ENCODE results near the gene FAM170A.

FAM170A gene

GRCh38 chr5:119666542-119666941, 37.2 kb downstream of the FAM170A start:
- DNase-seq (ENCODE audit: low read depth in 1 of 2, low spot score in 1 of 2) = no peak
- in situ Hi-C loops (cut with HindIII; ENCODE audit: low pct_unique_long_range_greater_than_20kb, low sequenced_read_pairs) = no loop called here
- no peak for TF ChIP-seq JUND (IDR thresholded peaks at IDR 0.05; ENCODE audit: low read depth)

GRCh38 chr5:119678351-119679028, 49.1 kb downstream of the FAM170A start:
- no peak for DNase-seq (ENCODE audit: low read depth in 1 of 2, low spot score in 1 of 2)
- TF ChIP-seq JUND (IDR thresholded peaks at IDR 0.05; ENCODE audit: low read depth) = no peak
- in situ Hi-C loops (cut with HindIII; ENCODE audit: low pct_unique_long_range_greater_than_20kb, low sequenced_read_pairs) = no loop called here

- DNase-seq (ENCODE audit: low read depth in 1 of 2, low spot score in 1 of 2) = no peak
- in situ Hi-C loops (cut with HindIII; ENCODE audit: low pct_unique_long_range_greater_than_20kb, low sequenced_read_pairs) = no loop called here
- no peak for TF ChIP-seq JUND (IDR thresholded peaks at IDR 0.05; ENCODE audit: low read depth)
These were observed 50.7 kb downstream of the FAM170A start for GRCh38 chr5:119680080-119680479.

- in situ Hi-C loops (cut with HindIII; ENCODE audit: low pct_unique_long_range_greater_than_20kb, low sequenced_read_pairs) = no loop called here
- DNase-seq (ENCODE audit: low read depth in 1 of 2, low spot score in 1 of 2) = no peak
These were observed 52.4 kb downstream of the FAM170A start for GRCh38 chr5:119681734-119682133.

GRCh38 chr5:119682372-119682771, 53.0 kb downstream of the FAM170A start:
- in situ Hi-C loops (cut with HindIII; ENCODE audit: low pct_unique_long_range_greater_than_20kb, low sequenced_read_pairs) = no loop called here
- TF ChIP-seq JUND (IDR thresholded peaks at IDR 0.05; ENCODE audit: low read depth) = no peak
- no peak for DNase-seq (ENCODE audit: low read depth in 1 of 2, low spot score in 1 of 2)

More at GRCh38 chr5:119681734-119682133, 52.4 kb downstream of the FAM170A start:
- no peak for TF ChIP-seq JUND (IDR thresholded peaks at IDR 0.05; ENCODE audit: low read depth)
